ENCODE measurements around the gene ZG16. TPM values are rescaled to one million over a fixed set of nuclear protein-coding genes. Genes with fewer than 3 reads are reported as not detected.

Gene ZG16
- total and polyA plus RNA-seq, 9 of the 15 experiments (the other 6 are each of a cell fraction or from before 2014, with no cell fraction given), result 0.04 TPM; not detected in 8

GRCh38 chr16:29775742-29776408 is 2.2 kb upstream of the ZG16 start (continued):
- TF ChIP-seq DPF2 (IDR thresholded peaks at IDR 0.05), result peak; percentile 56; the same call in 1 of the 2 replicates
- TF ChIP-seq SIX5 (IDR thresholded peaks at IDR 0.05; ENCODE audit: borderline replicate concordance in 1 of 2, insufficient read depth in 1 of 2, low read depth in 1 of 2, low read length in 2 of 2), result no peak
- no peak for TF ChIP-seq HMG20A (CRISPR knock-in tag; conservative IDR thresholded peaks at IDR 0.05)
- no peak for TF ChIP-seq ZNF232 (CRISPR knock-in tag; IDR thresholded peaks at IDR 0.05)
- no peak for TF ChIP-seq FOXJ3 (CRISPR knock-in tag; IDR thresholded peaks at IDR 0.05)
- TF ChIP-seq NCOA6 (IDR thresholded peaks at IDR 0.05), result no peak
- no peak for TF ChIP-seq MLLT1 (IDR thresholded peaks at IDR 0.05)
- TF ChIP-seq, protein P1, sequence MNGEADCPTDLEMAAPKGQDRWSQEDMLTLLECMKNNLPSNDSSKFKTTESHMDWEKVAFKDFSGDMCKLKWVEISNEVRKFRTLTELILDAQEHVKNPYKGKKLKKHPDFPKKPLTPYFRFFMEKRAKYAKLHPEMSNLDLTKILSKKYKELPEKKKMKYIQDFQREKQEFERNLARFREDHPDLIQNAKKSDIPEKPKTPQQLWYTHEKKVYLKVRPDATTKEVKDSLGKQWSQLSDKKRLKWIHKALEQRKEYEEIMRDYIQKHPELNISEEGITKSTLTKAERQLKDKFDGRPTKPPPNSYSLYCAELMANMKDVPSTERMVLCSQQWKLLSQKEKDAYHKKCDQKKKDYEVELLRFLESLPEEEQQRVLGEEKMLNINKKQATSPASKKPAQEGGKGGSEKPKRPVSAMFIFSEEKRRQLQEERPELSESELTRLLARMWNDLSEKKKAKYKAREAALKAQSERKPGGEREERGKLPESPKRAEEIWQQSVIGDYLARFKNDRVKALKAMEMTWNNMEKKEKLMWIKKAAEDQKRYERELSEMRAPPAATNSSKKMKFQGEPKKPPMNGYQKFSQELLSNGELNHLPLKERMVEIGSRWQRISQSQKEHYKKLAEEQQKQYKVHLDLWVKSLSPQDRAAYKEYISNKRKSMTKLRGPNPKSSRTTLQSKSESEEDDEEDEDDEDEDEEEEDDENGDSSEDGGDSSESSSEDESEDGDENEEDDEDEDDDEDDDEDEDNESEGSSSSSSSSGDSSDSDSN (IDR thresholded peaks at IDR 0.05; ENCODE audit: borderline replicate concordance in 1 of 2, low read depth in 2 of 2, low read length in 2 of 2), result no peak
- TF ChIP-seq FOSL1 (tag; conservative IDR thresholded peaks at IDR 0.05), result peak; percentile 88
- no peak for TF ChIP-seq ZSCAN32 (CRISPR knock-in tag; IDR thresholded peaks at IDR 0.05)
- no peak for TF ChIP-seq CTCF (IDR thresholded peaks at IDR 0.05 in 2 of 3, conservative IDR thresholded peaks at IDR 0.05 in 1 of 3; ENCODE audit: insufficient read depth in 2 of 3, low read depth in 1 of 3, low read length in 3 of 3)
- no peak for TF ChIP-seq KLF1 (tag; IDR thresholded peaks at IDR 0.05)
- no peak for TF ChIP-seq MNT (conservative IDR thresholded peaks at IDR 0.05)
- TF ChIP-seq SMARCA4 (IDR thresholded peaks at IDR 0.05), result peak; percentile 66; the same call in 1 of the 2 replicates
- TF ChIP-seq, protein P2, sequence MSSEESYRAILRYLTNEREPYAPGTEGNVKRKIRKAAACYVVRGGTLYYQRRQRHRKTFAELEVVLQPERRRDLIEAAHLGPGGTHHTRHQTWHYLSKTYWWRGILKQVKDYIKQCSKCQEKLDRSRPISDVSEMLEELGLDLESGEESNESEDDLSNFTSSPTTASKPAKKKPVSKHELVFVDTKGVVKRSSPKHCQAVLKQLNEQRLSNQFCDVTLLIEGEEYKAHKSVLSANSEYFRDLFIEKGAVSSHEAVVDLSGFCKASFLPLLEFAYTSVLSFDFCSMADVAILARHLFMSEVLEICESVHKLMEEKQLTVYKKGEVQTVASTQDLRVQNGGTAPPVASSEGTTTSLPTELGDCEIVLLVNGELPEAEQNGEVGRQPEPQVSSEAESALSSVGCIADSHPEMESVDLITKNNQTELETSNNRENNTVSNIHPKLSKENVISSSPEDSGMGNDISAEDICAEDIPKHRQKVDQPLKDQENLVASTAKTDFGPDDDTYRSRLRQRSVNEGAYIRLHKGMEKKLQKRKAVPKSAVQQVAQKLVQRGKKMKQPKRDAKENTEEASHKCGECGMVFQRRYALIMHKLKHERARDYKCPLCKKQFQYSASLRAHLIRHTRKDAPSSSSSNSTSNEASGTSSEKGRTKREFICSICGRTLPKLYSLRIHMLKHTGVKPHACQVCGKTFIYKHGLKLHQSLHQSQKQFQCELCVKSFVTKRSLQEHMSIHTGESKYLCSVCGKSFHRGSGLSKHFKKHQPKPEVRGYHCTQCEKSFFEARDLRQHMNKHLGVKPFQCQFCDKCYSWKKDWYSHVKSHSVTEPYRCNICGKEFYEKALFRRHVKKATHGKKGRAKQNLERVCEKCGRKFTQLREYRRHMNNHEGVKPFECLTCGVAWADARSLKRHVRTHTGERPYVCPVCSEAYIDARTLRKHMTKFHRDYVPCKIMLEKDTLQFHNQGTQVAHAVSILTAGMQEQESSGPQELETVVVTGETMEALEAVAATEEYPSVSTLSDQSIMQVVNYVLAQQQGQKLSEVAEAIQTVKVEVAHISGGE (CRISPR knock-in tag; IDR thresholded peaks at IDR 0.05), result no peak
- no peak for TF ChIP-seq CGGBP1 (CRISPR knock-in tag; IDR thresholded peaks at IDR 0.05)
